ENCODE measurements around the gene ZC3H14. TPM values are rescaled to one million over a fixed set of nuclear protein-coding genes. Genes with fewer than 3 reads are reported as not detected.

The ZC3H14 gene
- total and polyA plus RNA-seq, 10 of the 15 experiments (the other 5 are each of a cell fraction or from before 2014, with no cell fraction given): 17.9 to 97.1 (median 47.6) TPM

- peak; percentile 88 for TF ChIP-seq IKZF1 (conservative IDR thresholded peaks at IDR 0.05)
- TF ChIP-seq KLF5 (IDR thresholded peaks at IDR 0.05; ENCODE audit: partially characterized antibody): no peak
- TF ChIP-seq CHD2 (IDR thresholded peaks at IDR 0.05; ENCODE audit: borderline replicate concordance, low read depth, low read length): no peak
- TF ChIP-seq MYC (IDR thresholded peaks at IDR 0.05; ENCODE audit: insufficient read depth, insufficient read length, insufficient replicate concordance, low read length, severe bottlenecking): no peak
- TF ChIP-seq ESRRA (IDR thresholded peaks at IDR 0.05; ENCODE audit: low read length): no peak
- TF ChIP-seq MTA2 (IDR thresholded peaks at IDR 0.05; ENCODE audit: low read depth): peak; percentile 80
Observed at GRCh38 chr14:88599761-88600439, 37.1 kb downstream of the ZC3H14 start (continued).

DNA sequence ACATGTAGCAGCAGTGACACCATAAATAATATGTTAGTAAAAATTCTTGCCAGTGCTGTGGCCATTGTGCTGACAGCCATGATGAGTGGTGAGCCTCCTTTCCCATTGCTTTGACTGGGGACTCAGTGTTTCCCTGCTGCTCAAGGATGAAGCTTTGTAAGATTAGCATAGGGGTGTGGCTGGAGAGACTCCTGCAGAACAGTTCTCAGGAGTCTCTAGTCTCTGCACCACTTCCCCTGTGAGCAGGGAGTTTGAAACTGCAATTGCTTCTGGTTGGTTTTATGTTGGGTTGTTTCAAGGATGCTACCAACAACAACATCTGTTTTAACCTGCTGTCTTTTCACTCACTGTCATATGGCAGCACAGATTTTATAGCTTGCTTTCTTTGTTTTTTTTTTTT, 41.4 kb downstream of the ZC3H14 start:
- RAD21 ChIA-PET (ENCODE audit: unreplicated experiment): interaction anchor here (1.1 kb wide), 1 partner anchor 23 kb away, joined by 4 read pairs; no protein-coding TSS in a partner anchor
- intact Hi-C loops (cut with micrococcal nuclease; ENCODE audit: unreplicated experiment) (no loop called here), in situ Hi-C loops (cut with MboI) (no loop called here)
- no peak overlapping the region for H3K4me2 ChIP-seq (ENCODE audit: control insufficient read depth, insufficient read depth)
- H3K36me3 ChIP-seq (ENCODE audit: control insufficient read depth in 2 of 2, insufficient read depth in 2 of 2, low read length in 1 of 2): peaks cover 11 to 16% of the 10 kb centered on the region in 2 experiments
- DNase-seq (ENCODE audit: low read depth, low spot score): no peak
- peaks cover 17% of the 10 kb centered on the region for H3K4me1 ChIP-seq (ENCODE audit: control insufficient read depth, insufficient read depth, low read length)
- no peak overlapping the region for H2AFZ ChIP-seq (ENCODE audit: control insufficient read depth, low read depth, low read length)
- no peak for ATAC-seq
- no TSS peak for BruUV-seq (replicated peaks)
- TF ChIP-seq ZNF217 (IDR thresholded peaks at IDR 0.05) (no peak), CHD1 (IDR thresholded peaks at IDR 0.05; ENCODE audit: low read depth, low read length) (no peak)
- no peak overlapping the region for H3K9ac ChIP-seq (ENCODE audit: control insufficient read depth, insufficient read depth, low read length)
- SMC1A ChIA-PET (ENCODE audit: uncharacterized antibody, unreplicated experiment): no interaction called here
- no peaks in the 10 kb centered on the region for H3K9me3 ChIP-seq (replicated peaks; ENCODE audit: control insufficient read depth, insufficient read depth, low read length)
- no peak overlapping the region for H3K4me3 ChIP-seq
- CTCF ChIA-PET: no interaction called here
- H3K79me2 ChIP-seq (ENCODE audit: control insufficient read depth, insufficient read depth, low read length): no peaks in the 10 kb centered on the region
- no peak overlapping the region for H3K27ac ChIP-seq (ENCODE audit: control insufficient read depth, insufficient read depth)
- POLR2A ChIA-PET: no interaction called here
- no peak for FAIRE-seq
- H4K20me1 ChIP-seq (ENCODE audit: control insufficient read depth, insufficient read depth): no peaks in the 10 kb centered on the region
- no peaks in the 10 kb centered on the region for H3K27me3 ChIP-seq (replicated peaks in 1 of 2; ENCODE audit: control insufficient read depth in 2 of 2, insufficient read depth in 2 of 2, low read length in 1 of 2)

Data from GM12878 (cell line).